ENCODE data around the gene NPAT. TPM values are rescaled to one million over a fixed set of nuclear protein-coding genes. Genes with fewer than 3 reads are reported as not detected.
"Not testable (repeated sequence)": the region's sequence is repeated elsewhere in the genome, so short reads cannot be mapped to it uniquely, and the experiment has no call there.

NPAT gene
- total RNA-seq, 1 donor from 2014 or later, result 29.8 TPM

- Mint-ChIP-seq H3K27me3 (no peaks in the 10 kb centered on the region), H3K36me3 (ENCODE audit: low read depth) (peaks cover 24% of the 10 kb centered on the region), H3K4me1 (peaks cover 33% of the 10 kb centered on the region), H3K9me3 (no peaks in the 10 kb centered on the region), H3K4me3 (peak overlapping the region; percentile 87), H3K27ac (peak overlapping the region; percentile 84)
- DNase-seq, result no peak
- intact Hi-C loops (cut with micrococcal nuclease), result no loop called here
Measured at GRCh38 chr11:108122166-108122628, 100.2 kb downstream of the NPAT start.

GRCh38 chr11:108121274-108122155, 100.9 kb downstream of the NPAT start, which contains the start of gene ACAT1:
ACAT1 (plus strand) TSS chr11:108121567; CDS start chr11:108121607, 40 bp downstream.
- no peaks in the 10 kb centered on the region for H3K9me3 Mint-ChIP-seq
- H3K4me3 Mint-ChIP-seq, result peak within 1 kb of the TSS; percentile 87
- peaks cover 23% of the 10 kb centered on the region for H3K36me3 Mint-ChIP-seq (ENCODE audit: low read depth)
- peaks cover 33% of the 10 kb centered on the region for H3K4me1 Mint-ChIP-seq
- peak; percentile 99 for DNase-seq
- intact Hi-C loops (cut with micrococcal nuclease), result loop anchor here (1.0 to 2.0 kb wide), 4 partner anchors 101 to 376 kb away; partner anchors contain the start of genes C11orf65, CUL5 and NPAT
- H3K27me3 Mint-ChIP-seq, result no peaks in the 10 kb centered on the region
- peak within 1 kb of the TSS; percentile 84 for H3K27ac Mint-ChIP-seq

GRCh38 chr11:108120936-108121273, 101.5 kb downstream of the NPAT start:
- intact Hi-C loops (cut with micrococcal nuclease), result loop anchor here (1.0 to 2.0 kb wide), 4 partner anchors 101 to 376 kb away; partner anchors contain the start of genes C11orf65, CUL5 and NPAT
- peaks cover 20% of the 10 kb centered on the region for H3K36me3 Mint-ChIP-seq (ENCODE audit: low read depth)
- DNase-seq, H3K27me3 Mint-ChIP-seq, H3K9me3 Mint-ChIP-seq: not testable (repeated sequence)
- H3K27ac Mint-ChIP-seq, result peak overlapping the region; percentile 84
- H3K4me3 Mint-ChIP-seq, result peak overlapping the region; percentile 87
- H3K4me1 Mint-ChIP-seq, result peaks cover 31% of the 10 kb centered on the region

- intact Hi-C loops (cut with micrococcal nuclease), result loop anchor here (1.0 kb wide), 1 partner anchor 530 kb away; no protein-coding TSS in a partner anchor
- H3K27me3 Mint-ChIP-seq, result no peaks in the 10 kb centered on the region
- peaks cover 12% of the 10 kb centered on the region for H3K4me1 Mint-ChIP-seq
- H3K9me3 Mint-ChIP-seq, result no peaks in the 10 kb centered on the region
- no peak for DNase-seq
- no peak overlapping the region for H3K27ac Mint-ChIP-seq
- H3K4me3 Mint-ChIP-seq, result no peak overlapping the region
- peaks cover 4% of the 10 kb centered on the region for H3K36me3 Mint-ChIP-seq (ENCODE audit: low read depth)
Measured at GRCh38 chr11:108117746-108118371, 104.6 kb downstream of the NPAT start.

GRCh38 chr11:108115500-108116140, 106.8 kb downstream of the NPAT start:
- H3K36me3 Mint-ChIP-seq (ENCODE audit: low read depth), result peaks cover 8% of the 10 kb centered on the region

GRCh38 chr11:108112057-108112456, 110.4 kb downstream of the NPAT start:
- peaks cover 10% of the 10 kb centered on the region for H3K36me3 Mint-ChIP-seq (ENCODE audit: low read depth)
- intact Hi-C loops (cut with micrococcal nuclease), result no loop called here
- peaks cover 2% of the 10 kb centered on the region for H3K4me1 Mint-ChIP-seq
- no peaks in the 10 kb centered on the region for H3K9me3 Mint-ChIP-seq
- peak; percentile 47 for DNase-seq
- no peak overlapping the region for H3K4me3 Mint-ChIP-seq
- no peak overlapping the region for H3K27ac Mint-ChIP-seq
- no peaks in the 10 kb centered on the region for H3K27me3 Mint-ChIP-seq

More at GRCh38 chr11:108115500-108116140, 106.8 kb downstream of the NPAT start:
- H3K4me3 Mint-ChIP-seq, result no peak overlapping the region
- intact Hi-C loops (cut with micrococcal nuclease), result no loop called here
- no peaks in the 10 kb centered on the region for H3K27me3 Mint-ChIP-seq
- no peaks in the 10 kb centered on the region for H3K9me3 Mint-ChIP-seq
- peaks cover 2% of the 10 kb centered on the region for H3K4me1 Mint-ChIP-seq
- no peak for DNase-seq
- H3K27ac Mint-ChIP-seq, result no peak overlapping the region

- H3K4me3 Mint-ChIP-seq, result no peak overlapping the region
- peaks cover 10% of the 10 kb centered on the region for H3K36me3 Mint-ChIP-seq (ENCODE audit: low read depth)
- H3K27me3 Mint-ChIP-seq, result no peaks in the 10 kb centered on the region
- H3K27ac Mint-ChIP-seq, result peak overlapping the region; percentile 54
- DNase-seq, result peak; percentile 49
- H3K9me3 Mint-ChIP-seq, result no peaks in the 10 kb centered on the region
- H3K4me1 Mint-ChIP-seq, result peaks cover 2% of the 10 kb centered on the region
- intact Hi-C loops (cut with micrococcal nuclease), result no loop called here
Measured at GRCh38 chr11:108111126-108111525, 111.3 kb downstream of the NPAT start.

Other genes with a start within 250 kb of the NPAT start
- gene CUL5, start 213.7 kb downstream of the NPAT start, total RNA-seq, result 38.0 and 40.1 TPM in 2 replicates
- gene ACAT1, start 101.1 kb downstream of the NPAT start, total RNA-seq, result 65.0 and 65.9 TPM in 2 replicates
- 37.6 and 42.5 TPM in 2 replicates for gene ATM, start 429 bp upstream of the NPAT start, total RNA-seq
- 0.30 and 0.40 TPM in 2 replicates for gene C11orf65, start 244.9 kb upstream of the NPAT start, total RNA-seq